Fibroblast of lung (primary cell): ENCODE results near the gene FAM180A.

Experiments
- EZH2 ChIP-seq: IDR thresholded peaks from 2 replicates; pipeline ENCODE4 v1.5.1; 2012; ENCODE audit warnings: low read length, control low read depth, mild to moderate bottlenecking; ENCODE audit errors: missing control alignments
- TF ChIP-seq, protein P1 (sequence below), 2 donors: IDR thresholded peaks in 1 of 2; conservative IDR thresholded peaks in 1 of 2; 1 replicate in 1 of 2; 2 replicates in 1 of 2; pipeline ENCODE4 v1.5.1; 2011 to 2012; ENCODE audit warnings: low read length in 2 of 2, control low read depth in 1 of 2, inconsistent platforms in 1 of 2, low read depth in 1 of 2, mild to moderate bottlenecking in 1 of 2

DNA sequence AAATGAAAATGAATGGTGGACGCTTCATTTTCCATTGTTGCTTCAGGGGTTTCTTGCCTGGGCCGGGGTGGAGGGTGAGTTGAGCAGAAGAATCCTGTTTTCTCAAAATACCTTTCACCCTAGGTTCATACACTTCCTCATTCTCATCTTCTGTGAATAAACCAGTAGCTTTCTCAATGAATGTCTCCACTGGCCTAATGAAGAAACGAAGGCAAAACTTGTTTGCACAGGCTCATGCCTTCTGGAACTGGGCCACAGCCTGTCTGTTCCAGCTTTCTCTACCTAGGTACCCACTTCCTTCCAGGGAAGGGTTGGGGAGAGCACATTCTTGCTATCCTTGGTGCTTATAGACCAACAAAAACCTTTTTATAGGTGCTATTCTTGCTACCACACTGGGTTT is 65.0 kb downstream of the FAM180A start:
- TF ChIP-seq, protein P1, sequence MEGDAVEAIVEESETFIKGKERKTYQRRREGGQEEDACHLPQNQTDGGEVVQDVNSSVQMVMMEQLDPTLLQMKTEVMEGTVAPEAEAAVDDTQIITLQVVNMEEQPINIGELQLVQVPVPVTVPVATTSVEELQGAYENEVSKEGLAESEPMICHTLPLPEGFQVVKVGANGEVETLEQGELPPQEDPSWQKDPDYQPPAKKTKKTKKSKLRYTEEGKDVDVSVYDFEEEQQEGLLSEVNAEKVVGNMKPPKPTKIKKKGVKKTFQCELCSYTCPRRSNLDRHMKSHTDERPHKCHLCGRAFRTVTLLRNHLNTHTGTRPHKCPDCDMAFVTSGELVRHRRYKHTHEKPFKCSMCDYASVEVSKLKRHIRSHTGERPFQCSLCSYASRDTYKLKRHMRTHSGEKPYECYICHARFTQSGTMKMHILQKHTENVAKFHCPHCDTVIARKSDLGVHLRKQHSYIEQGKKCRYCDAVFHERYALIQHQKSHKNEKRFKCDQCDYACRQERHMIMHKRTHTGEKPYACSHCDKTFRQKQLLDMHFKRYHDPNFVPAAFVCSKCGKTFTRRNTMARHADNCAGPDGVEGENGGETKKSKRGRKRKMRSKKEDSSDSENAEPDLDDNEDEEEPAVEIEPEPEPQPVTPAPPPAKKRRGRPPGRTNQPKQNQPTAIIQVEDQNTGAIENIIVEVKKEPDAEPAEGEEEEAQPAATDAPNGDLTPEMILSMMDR (conservative IDR thresholded peaks at IDR 0.05 in 1 of 2, IDR thresholded peaks at IDR 0.05 in 1 of 2; ENCODE audit: low read depth in 1 of 2, low read length in 2 of 2), result no peak
- TF ChIP-seq EZH2, result no peak
